HG03439 (cell line): ENCODE data around the gene KCNIP3.

ENCODE experiments used
- ATAC-seq: cut with Tn5 transposase; IDR thresholded peaks from one replicate; pipeline ENCODE4 v1.9.1; 2021; ENCODE audit warnings: mild to moderate bottlenecking, moderate library complexity; ENCODE audit not compliant: unreplicated experiment

KCNIP3 gene

GRCh38 chr2:95312543-95313201 is 15.5 kb downstream of the KCNIP3 start:
- no peak for ATAC-seq

GRCh38 chr2:95313296-95314131 is 16.4 kb downstream of the KCNIP3 start:
- no peak for ATAC-seq

- no peak for ATAC-seq
Measured at GRCh38 chr2:95314598-95314963, 17.4 kb downstream of the KCNIP3 start.

GRCh38 chr2:95314964-95315611 is 17.9 kb downstream of the KCNIP3 start:
- no peak for ATAC-seq

- ATAC-seq: no peak
Measured at GRCh38 chr2:95315801-95316411, 18.8 kb downstream of the KCNIP3 start.

GRCh38 chr2:95316466-95317122 is 19.4 kb downstream of the KCNIP3 start:
- ATAC-seq: no peak

- no peak for ATAC-seq
Measured at GRCh38 chr2:95317123-95317500, 20.0 kb downstream of the KCNIP3 start.

- no peak for ATAC-seq
Measured at GRCh38 chr2:95317665-95318425, 20.7 kb downstream of the KCNIP3 start.

- ATAC-seq: no peak
Measured at GRCh38 chr2:95318431-95319220, 21.5 kb downstream of the KCNIP3 start.

- ATAC-seq: no peak
Measured at GRCh38 chr2:95319481-95320343, 22.6 kb downstream of the KCNIP3 start.

- ATAC-seq: no peak
Measured at GRCh38 chr2:95320344-95320712, 23.2 kb downstream of the KCNIP3 start.

- ATAC-seq: no peak
Measured at GRCh38 chr2:95320986-95321767, 24.0 kb downstream of the KCNIP3 start.

- no peak for ATAC-seq
Measured at GRCh38 chr2:95323347-95324155, 26.4 kb downstream of the KCNIP3 start.

GRCh38 chr2:95325026-95325425 is 27.9 kb downstream of the KCNIP3 start:
- no peak for ATAC-seq

- no peak for ATAC-seq
Measured at GRCh38 chr2:95325590-95326432, 28.7 kb downstream of the KCNIP3 start.
